GM10847 (cell line): ENCODE results near the gene IGF2R.

ENCODE experiments used
- POLR2A ChIP-seq: IDR thresholded peaks from 2 replicates; pipeline ENCODE4 v1.6.1; 2011; ENCODE audit not compliant: insufficient read length; ENCODE audit errors: extremely low read depth

Gene IGF2R

GRCh38 chr6:160093061-160093460, 124.2 kb downstream of the IGF2R start:
- TF ChIP-seq POLR2A = no peak

GRCh38 chr6:160093946-160094345, 125.1 kb downstream of the IGF2R start:
- no peak for TF ChIP-seq POLR2A

DNA sequence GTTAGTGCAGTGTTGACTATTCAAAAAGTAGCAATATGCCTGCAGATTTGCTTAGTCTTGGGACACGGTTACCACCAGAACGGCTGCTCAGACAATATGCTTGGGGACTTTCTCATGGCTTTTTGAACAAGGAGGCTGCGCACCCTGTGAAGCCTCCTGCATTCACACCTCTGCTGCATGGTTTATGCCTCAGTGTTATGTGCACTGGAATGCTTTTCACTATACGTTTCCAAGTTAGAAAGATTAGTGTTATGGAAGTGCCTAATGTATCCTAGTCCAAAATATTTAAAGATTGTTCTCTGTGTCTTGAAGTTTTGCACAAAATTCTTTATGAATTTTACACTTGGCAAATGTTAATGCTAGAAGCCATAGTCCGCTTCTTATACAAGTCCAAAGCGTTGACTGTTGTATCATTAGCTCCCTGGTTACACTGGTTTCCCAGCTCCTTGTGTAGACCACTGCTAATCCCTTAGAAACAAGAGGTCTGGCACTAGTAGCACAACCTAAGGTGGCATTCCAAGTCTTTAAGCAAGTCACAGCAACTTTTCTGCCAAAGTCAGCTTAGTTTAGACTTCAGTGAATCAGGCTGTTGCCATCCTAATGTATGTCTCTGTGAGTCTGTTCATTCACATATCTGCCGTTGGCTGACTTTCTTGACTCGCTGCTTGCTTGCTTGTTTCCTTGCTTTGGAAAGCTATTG, 126.4 kb downstream of the IGF2R start:
- no peak for TF ChIP-seq POLR2A

DNA sequence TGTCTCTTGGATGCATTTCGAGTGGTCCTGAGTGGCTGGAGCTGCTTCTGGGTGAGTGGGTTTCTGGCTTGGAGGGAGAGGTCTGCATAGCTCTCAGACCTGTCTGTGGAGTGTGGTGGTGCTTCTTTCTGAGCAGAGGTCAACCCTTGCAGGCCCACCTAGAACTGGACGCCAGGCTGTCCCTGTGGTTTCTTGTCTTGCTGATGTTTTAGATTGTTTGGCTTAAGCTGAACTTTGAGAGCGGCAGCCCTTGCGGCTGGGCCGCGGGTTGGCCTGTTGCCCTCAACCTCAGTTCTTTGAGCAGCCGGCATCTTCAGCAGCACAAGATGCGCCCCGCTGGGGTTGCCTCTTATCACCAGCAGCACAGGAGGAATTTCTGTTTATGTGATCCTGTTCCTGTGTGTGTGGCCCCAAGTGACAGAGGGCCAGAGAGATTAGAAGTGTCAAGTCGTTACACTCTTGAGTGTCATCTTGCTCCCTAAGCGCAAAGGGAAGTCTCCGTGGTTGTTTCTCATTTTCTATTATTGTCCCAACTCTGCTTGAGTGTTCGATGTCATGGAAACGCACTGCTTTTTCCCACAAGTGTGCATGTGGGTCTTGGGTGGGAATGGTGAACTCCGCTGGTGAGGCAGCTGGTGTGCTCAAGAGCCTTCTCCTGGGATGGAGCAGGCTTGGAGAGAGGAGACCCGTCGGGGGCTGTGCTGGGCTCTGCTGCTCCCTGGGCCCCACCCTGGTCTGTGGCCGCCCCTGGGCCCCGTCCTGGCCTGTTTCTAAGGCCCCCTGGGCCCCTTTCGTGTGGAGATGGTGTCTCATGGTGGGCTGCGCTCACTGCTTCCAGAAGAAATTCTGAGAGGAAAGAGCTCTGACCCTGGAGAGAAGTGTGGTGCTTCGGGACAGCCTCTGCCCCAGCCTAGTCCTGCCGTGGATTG, 132.7 kb downstream of the IGF2R start:
- TF ChIP-seq POLR2A = no peak

- no peak for TF ChIP-seq POLR2A
These were observed 133.5 kb downstream of the IGF2R start for GRCh38 chr6:160102399-160102798.

DNA sequence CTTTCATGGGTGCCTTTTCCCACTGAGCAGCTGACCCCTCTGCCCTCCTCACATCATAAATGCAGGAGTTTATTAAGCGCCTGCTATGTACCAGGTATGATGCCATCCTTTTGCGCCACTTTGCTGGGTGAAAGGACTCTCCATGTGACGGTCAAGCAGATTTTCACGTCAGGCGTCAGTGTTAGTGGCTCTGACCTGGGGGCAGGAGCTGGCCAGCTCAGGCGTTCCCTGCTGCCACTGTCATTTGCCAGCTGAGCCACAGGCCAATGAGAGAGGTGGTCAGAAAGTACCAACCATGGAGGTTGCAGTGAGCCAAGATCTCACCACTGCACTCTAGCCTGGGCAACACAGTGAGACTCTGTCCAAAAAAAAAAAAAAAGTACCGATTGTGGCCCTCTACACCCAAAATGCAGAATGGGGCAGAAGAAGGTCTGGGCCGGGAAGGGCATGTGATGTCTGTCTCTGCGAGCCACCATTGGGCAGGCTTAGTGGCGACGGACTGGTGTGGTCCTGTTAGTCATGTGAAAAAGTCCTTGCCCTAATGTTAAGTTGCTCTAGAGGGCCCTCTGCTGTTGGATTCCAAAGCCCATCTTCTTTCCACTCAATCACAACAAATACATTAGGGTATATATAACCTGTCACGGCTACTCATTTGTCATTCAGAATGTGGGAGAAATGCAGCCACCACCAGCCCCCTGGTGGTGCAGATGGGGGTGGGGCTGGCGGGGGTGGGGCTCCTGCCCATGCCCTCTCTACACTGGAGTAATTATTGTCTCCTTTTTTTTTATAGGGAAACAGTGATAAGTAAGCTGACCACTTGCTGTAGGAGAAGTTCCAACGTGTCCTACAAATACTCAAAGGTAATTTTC, 134.3 kb downstream of the IGF2R start:
- no peak for TF ChIP-seq POLR2A

- no peak for TF ChIP-seq POLR2A
These were observed 134.9 kb downstream of the IGF2R start for GRCh38 chr6:160103825-160104100.

DNA sequence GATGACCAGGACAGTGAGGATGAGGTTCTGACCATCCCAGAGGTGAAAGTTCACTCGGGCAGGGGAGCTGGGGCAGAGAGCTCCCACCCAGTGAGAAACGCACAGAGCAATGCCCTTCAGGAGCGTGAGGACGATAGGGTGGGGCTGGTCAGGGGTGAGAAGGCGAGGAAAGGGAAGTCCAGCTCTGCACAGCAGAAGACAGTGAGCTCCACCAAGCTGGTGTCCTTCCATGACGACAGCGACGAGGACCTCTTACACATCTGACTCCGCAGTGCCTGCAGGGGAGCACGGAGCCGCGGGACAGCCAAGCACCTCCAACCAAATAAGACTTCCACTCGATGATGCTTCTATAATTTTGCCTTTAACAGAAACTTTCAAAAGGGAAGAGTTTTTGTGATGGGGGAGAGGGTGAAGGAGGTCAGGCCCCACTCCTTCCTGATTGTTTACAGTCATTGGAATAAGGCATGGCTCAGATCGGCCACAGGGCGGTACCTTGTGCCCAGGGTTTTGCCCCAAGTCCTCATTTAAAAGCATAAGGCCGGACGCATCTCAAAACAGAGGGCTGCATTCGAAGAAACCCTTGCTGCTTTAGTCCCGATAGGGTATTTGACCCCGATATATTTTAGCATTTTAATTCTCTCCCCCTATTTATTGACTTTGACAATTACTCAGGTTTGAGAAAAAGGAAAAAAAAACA, 136.1 kb downstream of the IGF2R start:
- no peak for TF ChIP-seq POLR2A

DNA sequence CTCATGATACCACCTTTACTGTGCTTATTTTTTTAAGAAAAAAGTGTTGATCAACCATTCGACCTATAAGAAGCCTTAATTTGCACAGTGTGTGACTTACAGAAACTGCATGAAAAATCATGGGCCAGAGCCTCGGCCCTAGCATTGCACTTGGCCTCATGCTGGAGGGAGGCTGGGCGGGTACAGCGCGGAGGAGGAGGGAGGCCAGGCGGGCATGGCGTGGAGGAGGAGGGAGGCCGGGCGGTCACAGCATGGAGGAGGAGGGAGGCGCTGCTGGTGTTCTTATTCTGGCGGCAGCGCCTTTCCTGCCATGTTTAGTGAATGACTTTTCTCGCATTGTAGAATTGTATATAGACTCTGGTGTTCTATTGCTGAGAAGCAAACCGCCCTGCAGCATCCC, 137.1 kb downstream of the IGF2R start:
- TF ChIP-seq POLR2A = no peak

DNA sequence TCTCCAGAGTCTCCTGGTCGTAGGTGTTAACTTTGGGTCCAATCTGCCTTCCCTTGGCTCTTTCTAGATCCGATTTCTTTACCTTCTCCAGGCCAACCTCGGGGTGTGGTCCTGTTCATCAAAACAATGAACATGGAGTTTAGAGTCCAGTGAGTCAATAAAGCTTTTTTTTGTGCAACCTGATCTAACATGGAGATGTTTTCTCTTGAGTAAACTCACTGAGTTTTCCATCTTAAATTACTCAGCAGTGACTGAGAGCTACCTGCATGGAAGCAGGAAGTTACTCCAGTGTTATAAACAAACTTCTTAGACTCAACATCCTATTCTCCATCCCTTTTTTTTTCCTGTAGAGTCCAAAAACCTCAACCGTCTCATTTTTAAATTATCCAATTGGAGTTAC, 137.8 kb downstream of the IGF2R start:
- no peak for TF ChIP-seq POLR2A

GRCh38 chr6:160108077-160108476, 139.2 kb downstream of the IGF2R start:
- no peak for TF ChIP-seq POLR2A

DNA sequence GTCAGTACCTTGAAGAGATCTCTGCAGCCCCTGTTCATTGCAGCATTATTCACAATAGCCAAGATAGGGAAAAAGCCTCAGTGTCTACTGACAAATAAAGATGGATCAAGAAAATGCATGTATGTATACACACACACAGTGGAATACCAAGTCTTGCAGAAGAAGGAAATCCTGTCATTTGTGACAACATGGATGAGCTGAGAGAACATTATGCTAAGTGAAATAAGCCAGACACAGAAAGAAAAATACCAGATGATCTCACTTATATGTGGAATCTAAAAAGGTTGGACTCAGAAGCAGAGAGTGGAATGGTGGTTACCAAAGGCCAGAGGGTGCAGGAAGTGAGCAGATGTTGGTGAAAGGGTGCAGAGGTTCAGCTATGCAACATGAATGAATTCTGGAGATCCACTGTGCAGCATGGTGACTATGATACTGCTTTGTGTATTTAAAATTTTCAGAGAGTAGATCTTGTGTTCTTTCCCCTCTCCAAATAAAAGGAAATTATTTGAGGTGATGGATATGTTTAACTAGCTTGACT, 141.8 kb downstream of the IGF2R start:
- no peak for TF ChIP-seq POLR2A

- TF ChIP-seq POLR2A = no peak
These were observed 142.9 kb downstream of the IGF2R start for GRCh38 chr6:160111806-160112205.

- no peak for TF ChIP-seq POLR2A
These were observed 143.9 kb downstream of the IGF2R start for GRCh38 chr6:160112628-160113299.
